Limb (tissue), 2 donors: Measurements from ENCODE around the gene TAS2R60.
"Not testable (repeated sequence)": the region's sequence is repeated elsewhere in the genome, so short reads cannot be mapped to it uniquely, and the experiment has no call there.

Experiments used
- DNase-seq, 2 donors: peaks; one replicate each; pipeline ENCODE4 v3.0.0-alpha.2; 2016; ENCODE audit errors: extremely low spot score in 2 of 2

Gene TAS2R60

DNA sequence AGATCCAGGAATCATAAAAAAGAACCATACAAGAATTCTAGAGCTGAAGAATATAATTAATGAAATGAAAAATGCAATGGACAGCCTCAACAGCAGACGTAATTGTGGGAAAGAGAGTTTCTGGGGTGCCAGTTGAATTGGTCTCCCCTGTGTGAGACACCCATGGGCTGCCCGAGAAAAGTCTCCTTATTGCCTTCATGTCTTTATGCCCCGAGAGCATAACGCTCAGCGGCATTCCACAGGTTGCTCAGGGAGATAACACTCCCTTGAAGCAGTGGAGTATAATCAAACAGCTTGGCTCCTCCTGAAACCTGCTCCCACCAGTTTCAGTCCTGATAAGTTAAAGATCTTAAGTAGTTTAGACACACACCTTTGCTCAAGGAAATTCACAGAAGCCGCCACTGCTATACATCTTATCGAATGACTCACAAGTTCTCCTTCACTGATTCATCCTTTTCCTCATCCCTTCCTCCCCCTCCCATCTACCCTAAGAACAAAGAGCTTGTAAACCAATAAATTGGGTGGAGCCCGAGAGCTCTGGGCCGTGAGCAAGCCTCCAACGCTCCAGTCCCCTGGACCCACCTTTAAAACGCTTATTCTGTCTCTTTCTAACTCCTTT, 28.9 kb downstream of the TAS2R60 start:
- DNase-seq, result not testable (repeated sequence)

DNA sequence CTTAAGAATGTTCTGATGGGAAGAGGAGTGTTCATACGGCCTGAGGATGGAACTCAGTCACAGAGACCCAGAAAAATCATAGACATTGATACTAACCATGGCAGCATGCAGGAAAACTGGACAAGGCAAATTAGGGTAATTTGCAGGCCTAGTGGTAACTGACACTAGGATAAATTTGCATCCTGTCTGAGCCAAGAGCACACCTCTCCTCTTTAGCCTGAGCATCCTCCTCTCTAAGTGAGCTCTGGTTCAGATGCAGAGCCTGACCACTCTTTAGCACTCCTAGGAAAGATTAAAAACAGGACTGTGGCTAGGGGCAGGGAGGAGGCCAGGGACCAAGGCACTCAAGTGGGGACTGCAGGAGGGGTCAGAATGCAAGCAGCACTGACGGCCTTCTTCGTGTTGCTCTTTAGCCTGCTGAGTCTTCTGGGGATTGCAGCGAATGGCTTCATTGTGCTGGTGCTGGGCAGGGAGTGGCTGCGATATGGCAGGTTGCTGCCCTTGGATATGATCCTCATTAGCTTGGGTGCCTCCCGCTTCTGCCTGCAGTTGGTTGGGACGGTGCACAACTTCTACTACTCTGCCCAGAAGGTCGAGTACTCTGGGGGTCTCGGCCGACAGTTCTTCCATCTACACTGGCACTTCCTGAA, 34.4 kb downstream of the TAS2R60 start, which contains the start of gene TAS2R41:
TSS of gene TAS2R41 (plus strand) at position 373 of the 650 bp plus-strand sequence. CDS start at position 373, 0 bp downstream.
- DNase-seq, result no peak

DNA sequence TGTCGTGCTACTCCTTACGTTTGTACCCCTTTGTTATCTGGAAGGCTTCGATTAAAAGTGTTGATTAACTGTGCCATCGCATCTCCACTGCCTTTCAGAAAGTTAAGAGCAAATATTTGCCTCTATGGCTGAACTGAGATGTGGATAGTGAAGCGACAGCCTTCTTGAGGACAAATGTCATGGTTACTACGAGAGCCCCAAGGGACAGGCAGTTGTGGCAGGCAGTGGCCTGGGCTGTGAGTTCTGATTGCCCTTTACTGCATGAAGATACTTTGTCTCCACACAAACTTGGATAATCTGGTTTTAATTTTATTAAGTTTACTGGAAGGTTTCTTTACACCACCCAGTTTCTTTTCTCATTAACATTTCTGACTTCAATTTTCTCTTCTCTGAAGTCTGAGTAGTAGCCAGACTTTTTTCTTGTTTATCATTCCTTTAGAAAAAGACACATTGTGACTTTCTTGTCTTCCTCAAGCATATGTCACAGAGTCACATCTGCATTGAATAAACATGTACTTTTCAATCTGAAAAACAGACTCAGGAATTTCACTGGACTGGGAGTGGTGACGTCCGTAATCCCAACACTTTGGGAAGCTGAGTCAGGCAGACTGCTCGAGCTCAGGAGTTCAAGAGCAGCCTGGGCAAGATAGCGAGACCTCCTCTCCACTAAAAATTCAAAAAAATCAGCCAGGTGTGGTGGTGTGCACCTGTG, 36.0 kb downstream of the TAS2R60 start:
- no peak for DNase-seq

DNA sequence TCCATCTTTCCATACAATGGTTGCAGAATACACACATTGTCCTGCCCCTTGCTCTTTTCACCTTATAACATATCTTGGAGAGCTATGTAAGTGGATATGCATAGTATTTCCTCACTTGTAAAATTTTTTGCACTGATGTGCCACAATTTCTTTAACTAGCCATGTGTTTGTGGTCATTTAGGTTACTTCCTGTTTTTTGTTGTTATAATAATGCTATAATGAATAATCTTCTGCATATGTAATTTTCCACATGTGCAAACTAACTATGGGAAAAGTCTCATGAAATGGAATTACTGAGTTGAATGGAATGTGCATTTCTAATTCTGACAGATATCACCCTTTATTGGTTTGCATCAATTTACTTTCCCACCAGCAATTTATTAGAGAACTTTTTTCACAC, 37.2 kb downstream of the TAS2R60 start:
- no peak for DNase-seq

DNA sequence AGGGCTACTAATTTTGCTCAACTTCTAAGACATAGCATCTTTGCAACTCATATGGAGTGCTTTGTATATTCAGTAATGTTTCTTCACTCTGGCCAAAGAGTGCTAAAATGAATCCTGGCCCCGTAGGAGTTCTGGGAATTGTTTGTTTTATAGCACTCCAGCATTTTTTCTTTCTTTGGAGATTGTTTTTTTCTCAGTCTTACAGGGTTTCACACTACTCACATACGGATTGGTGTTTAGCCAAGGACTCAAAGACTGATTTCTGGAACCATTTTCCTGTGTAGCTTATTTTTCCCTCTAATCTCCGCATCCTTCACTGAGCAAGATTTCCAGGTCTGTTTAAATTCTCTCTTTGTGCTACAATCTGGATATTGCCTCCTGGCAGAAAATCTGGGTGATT, 40.9 kb downstream of the TAS2R60 start:
- peak in 1 of 2 donors; percentile 36 for DNase-seq

DNA sequence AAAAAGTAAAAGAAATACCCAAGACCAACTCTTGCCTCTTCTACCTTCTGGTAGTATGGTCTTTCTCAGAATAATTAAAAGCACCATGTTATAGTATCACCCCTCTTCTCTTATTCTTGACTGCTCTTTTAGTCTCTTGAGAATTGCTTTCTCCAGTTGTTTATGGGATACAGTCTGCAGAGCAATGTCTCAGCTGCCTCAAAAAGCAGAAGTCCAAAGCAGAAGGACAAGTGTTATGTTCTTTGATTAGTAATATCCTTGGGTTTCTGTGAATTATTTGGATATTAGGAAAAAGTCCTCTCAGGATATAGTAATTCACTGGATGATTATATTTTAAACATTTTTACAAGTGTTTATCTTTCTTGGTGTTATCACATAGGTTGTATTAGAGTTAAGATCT, 41.8 kb downstream of the TAS2R60 start:
- no peak for DNase-seq

DNA sequence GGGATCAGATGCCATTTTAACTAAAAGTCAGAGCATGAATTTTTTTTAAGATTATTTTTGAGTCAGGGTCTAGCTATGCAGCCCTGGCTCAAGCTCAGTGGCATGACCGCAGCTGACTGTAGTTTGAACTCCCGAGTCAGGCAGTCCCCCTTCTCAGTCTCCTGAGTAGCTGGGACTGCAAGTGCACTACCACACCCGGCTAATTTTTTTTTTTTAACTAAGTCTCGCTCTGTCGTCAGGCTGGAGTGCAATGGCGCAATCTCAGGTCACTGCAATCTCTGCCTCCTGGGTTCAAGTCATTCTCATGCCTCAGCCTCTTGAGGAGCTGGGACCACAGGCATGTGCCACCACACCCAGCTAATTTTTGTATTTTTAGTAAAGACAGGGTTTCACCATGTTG, 42.2 kb downstream of the TAS2R60 start:
- no peak for DNase-seq

GRCh38 chr7:143486266-143486665, 43.0 kb downstream of the TAS2R60 start:
- not testable (repeated sequence) for DNase-seq

DNA sequence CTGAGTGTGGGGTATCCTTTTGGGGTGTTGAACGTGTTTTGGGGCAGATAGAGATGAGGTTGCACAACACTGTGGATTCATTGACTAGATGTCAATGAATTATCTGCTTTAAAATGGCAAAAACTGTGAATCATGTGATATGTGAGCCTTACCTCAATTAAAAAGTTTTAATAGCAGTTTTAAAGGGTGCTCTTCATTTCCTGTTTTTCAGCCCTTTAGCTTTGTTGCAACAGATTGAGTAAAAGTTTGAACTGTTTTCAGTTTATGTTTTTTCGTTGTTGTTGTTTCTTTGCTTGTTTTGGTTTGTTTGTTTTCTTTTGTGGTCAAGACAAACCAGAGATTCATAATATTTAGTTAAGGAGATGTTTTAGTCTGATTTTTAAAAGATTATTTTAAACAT, 43.8 kb downstream of the TAS2R60 start:
- no peak for DNase-seq

DNA sequence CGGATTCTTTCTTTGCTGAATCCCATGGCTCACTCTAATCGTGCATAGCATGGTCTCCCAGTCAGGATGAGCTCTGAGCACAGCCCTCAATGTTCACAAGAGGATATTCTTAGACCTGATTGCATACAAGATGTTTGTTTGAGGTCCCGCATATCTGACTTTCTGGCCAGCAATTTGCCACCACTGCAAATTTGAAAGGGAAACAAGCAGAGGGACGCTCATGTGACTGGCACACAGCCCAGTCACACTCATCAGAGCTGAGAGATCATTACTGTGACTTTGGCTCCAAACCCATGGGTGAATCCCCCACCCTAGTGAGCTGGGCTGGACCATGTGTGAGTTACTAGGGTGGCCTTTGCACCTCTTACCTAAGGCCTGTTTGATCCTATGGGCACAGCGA, 44.3 kb downstream of the TAS2R60 start:
- DNase-seq, result no peak

- DNase-seq, result no peak
Observed at GRCh38 chr7:143490717-143491306, 47.6 kb downstream of the TAS2R60 start.

DNA sequence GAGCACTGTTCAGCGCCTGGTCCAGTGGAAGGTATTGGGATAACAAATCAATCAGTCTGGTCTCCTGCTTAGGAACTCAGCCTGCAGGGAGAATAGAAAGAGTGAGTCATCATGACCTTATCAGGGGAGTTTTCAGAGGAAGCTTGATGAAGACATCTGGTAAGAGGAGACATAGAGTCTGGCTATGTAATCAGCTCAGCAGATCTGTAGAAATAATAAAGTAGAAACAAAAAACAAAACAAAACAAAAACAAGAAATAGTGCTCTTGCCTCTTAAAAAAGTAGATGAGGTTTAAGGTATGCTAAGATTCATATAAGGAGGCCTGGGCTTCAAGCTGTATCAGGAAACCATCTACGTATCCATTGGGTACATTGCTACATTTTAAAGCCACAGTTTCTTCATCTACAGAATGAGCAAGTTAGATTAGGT, 48.8 kb downstream of the TAS2R60 start:
- DNase-seq, result no peak

DNA sequence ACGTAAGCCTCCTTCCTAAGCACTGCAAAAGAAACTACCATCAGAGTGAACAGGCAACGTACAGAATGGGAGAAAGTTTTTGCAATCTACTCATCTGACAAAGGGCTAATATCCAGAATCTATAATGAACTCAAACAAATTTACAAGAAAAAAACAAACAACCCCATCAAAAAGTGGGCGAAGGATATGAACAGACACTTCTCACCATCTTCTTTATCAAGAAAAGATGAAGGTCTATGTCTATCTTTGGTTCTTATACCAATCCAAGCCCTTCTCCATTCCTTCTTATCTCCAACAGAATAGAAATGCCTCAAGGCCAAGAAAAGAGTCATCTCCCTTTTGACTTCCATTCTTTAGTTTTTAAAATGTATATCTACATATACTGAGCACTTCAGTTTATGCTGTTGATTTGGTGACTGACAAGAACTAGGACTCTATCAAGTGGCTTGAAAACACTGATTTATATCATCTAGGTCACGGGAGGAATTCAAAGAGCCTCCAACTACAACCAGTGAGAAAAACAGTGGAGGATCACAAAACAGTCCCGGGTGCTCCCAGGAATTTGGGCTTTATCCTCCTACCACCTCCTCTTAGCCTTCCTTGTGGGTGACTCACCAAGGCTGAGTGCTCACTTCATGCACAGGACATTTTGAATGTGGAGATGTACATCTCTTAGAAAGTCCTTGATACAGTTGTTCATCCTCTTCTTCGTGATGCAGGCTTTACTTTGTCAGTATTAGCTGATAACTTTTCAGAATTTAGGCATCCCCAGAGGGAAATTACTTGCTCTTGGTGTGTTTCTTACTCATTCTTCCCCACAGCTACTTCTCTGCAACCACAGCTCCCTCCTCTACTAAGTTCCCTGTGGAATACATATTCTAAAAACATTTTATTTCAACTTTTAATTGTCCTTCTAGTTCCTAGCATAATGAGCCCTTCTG, 49.8 kb downstream of the TAS2R60 start:
- no peak for DNase-seq

GRCh38 chr7:143493751-143494150, 50.5 kb downstream of the TAS2R60 start:
- no peak for DNase-seq
